HG02642 (cell line): ENCODE measurements around the gene RHOU.
"Not testable (repeated sequence)": the region's sequence is repeated elsewhere in the genome, so short reads cannot be mapped to it uniquely, and the experiment has no call there.

Experiments
- ATAC-seq: cut with Tn5 transposase; IDR thresholded peaks from one replicate; pipeline ENCODE4 v1.9.1; 2021; ENCODE audit warnings: mild to moderate bottlenecking; ENCODE audit not compliant: unreplicated experiment, poor library complexity

Gene RHOU

GRCh38 chr1:228734881-228735801 is at the start of gene RHOU:
Gene RHOU (plus strand): TSS chr1:228735479. CDS start chr1:228735743, 264 bp downstream.
- ATAC-seq = peak; percentile 80

- no peak for ATAC-seq
Measured at GRCh38 chr1:228687587-228687986, 47.7 kb upstream of the RHOU start.

GRCh38 chr1:228689255-228689654 is 46.0 kb upstream of the RHOU start:
- ATAC-seq = no peak

- no peak for ATAC-seq
Measured at GRCh38 chr1:228691211-228691610, 44.1 kb upstream of the RHOU start.

- no peak for ATAC-seq
Measured at GRCh38 chr1:228691926-228692325, 43.4 kb upstream of the RHOU start.

- ATAC-seq = not testable (repeated sequence)
Measured at GRCh38 chr1:228694447-228694846, 40.8 kb upstream of the RHOU start.

- ATAC-seq = no peak
Measured at GRCh38 chr1:228695015-228695955, 40.0 kb upstream of the RHOU start.

- no peak for ATAC-seq
Measured at GRCh38 chr1:228697207-228698016, 37.9 kb upstream of the RHOU start.

- ATAC-seq = no peak
Measured at GRCh38 chr1:228698017-228698329, 37.3 kb upstream of the RHOU start.

GRCh38 chr1:228702433-228702832 is 32.8 kb upstream of the RHOU start:
- no peak for ATAC-seq

GRCh38 chr1:228706305-228706704 is 29.0 kb upstream of the RHOU start:
- no peak for ATAC-seq

- ATAC-seq = no peak
Measured at GRCh38 chr1:228717081-228717480, 18.2 kb upstream of the RHOU start.

GRCh38 chr1:228721407-228721806 is 13.9 kb upstream of the RHOU start:
- ATAC-seq = no peak

GRCh38 chr1:228723287-228723686 is 12.0 kb upstream of the RHOU start:
- ATAC-seq = no peak

- ATAC-seq = no peak
Measured at GRCh38 chr1:228723921-228724320, 11.4 kb upstream of the RHOU start.

- no peak for ATAC-seq
Measured at GRCh38 chr1:228725178-228725577, 10.1 kb upstream of the RHOU start.

GRCh38 chr1:228727681-228728171 is 7.6 kb upstream of the RHOU start:
- no peak for ATAC-seq

- no peak for ATAC-seq
Measured at GRCh38 chr1:228732426-228732825, 2.9 kb upstream of the RHOU start.

GRCh38 chr1:228733576-228733975 is 1.7 kb upstream of the RHOU start:
- ATAC-seq = no peak
